Activated CD8-positive, alpha-beta memory T cell treated with anti-CD3 and anti-CD28 coated beads, Interleukin-2, amount 50 U/mL, for 4 hours (primary cell): ENCODE measurements around the gene SS18.
"Not testable (repeated sequence)": the region's sequence is repeated elsewhere in the genome, so short reads cannot be mapped to it uniquely, and the experiment has no call there.

ENCODE experiments used
- DNase-seq: peaks from one replicate; pipeline ENCODE4 v3.0.0-alpha.2; 2020

SS18 gene, protein sequence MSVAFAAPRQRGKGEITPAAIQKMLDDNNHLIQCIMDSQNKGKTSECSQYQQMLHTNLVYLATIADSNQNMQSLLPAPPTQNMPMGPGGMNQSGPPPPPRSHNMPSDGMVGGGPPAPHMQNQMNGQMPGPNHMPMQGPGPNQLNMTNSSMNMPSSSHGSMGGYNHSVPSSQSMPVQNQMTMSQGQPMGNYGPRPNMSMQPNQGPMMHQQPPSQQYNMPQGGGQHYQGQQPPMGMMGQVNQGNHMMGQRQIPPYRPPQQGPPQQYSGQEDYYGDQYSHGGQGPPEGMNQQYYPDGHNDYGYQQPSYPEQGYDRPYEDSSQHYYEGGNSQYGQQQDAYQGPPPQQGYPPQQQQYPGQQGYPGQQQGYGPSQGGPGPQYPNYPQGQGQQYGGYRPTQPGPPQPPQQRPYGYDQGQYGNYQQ

DNA sequence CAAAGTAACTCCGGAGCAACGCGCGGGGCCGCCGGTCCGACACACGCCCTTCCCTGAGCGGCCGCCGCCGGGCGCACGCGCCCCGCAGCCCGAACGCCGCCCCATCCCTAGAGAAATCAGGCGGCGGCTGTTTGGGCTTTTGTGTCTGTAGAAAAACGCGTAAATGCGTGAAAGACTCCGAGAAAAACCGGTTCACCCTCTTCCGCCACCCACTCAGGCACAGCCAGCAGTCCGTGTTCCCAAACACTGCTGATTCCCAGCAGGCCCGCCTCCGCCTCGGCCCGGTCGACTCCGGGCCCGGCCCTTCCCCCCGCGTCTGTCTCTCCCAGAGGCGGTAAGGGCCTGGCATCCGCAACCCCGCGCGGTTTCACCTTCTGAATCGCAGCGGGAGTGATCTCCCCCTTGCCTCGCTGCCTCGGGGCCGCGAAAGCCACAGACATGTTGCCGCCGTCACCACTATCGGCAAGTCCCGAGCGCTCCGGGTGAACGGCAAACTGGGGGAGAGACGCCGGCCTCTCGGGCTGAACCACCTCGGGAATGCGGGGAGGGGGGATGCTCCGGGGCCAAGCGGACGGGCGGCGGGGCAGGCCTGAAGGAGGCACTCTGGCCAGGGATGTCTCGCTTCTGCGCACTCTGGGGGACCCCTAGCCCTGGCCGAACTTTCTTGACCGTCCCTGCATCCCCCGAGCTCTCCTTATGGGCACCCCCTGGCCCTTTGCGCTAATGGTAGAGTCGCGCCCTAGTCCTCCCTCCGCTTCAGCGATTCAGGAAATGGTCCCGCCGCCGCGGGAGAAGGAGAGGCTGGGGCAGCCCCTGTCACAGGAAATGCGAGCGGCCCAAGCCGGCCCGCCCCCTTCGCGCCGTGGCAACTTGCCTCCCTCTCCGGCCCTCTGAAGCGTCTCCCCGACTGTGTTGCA is at the start of gene SS18:
Gene SS18 (minus strand): TSS at position 484 of the 917 bp plus-strand sequence. CDS start 44 bp downstream, at position 440.
- DNase-seq, result peak; percentile 87

DNA sequence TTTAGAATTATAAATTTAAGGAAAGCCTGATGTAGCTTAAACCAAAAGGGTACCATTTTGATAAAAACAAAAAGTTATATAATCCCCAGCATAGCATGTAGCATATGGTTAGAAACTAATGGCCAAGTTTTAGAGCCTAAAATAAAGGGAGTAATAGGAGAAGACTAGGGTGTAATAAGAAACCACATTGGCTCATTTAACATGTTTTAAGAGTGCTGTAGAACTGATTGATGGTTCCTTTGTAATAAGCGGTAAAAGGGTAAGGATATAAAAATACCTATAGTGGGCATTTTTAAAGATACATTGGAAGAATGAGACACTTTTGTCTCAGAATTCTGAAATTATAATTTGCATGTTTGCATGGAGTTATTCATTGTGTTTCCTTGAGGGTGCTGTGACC is 45.1 kb upstream of the SS18 start:
- no peak for DNase-seq

DNA sequence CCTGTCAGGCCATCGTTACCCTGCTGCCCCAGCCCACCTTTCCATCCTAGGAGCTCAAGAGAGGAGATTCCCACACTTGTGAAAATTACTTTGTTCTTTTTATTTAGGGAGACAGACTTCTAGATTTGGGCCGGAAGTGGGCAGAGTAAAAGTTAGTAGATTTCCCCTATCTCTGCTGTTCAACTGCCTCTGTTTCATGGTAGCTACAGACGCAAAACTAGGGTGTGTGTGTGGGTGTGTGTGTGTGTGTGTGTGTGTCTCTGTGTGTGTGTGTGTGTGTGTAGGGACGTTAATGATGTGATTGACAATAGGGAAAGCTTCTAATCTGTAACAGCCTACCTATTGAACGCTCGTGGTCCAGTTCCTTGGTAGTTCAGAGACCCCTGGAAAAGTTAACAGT is 43.7 kb upstream of the SS18 start:
- DNase-seq, result no peak

DNA sequence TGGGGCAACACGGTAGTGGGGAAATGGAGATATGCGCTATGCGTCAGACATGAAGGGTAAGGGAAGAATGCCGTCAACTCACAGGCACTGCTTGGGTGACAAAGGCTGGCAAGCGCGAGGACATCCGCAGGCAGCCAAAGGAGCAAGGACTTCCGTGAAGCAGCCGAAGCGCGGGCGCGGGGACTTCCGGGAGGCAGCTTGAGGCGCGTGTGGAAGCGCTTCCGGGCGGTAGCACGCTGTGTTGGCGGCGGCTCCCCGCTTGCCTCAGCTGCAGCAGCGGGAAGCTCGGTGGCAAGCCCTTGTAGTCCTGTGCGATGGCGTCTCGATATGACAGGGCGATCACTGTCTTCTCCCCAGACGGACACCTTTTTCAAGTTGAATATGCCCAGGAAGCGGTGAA is 43.2 kb upstream of the SS18 start, which contains the start of gene PSMA8:
Gene PSMA8 (plus strand): TSS at position 218 of the 400 bp plus-strand sequence. CDS start 97 bp downstream, at position 315.
- DNase-seq, result peak; percentile 64

DNA sequence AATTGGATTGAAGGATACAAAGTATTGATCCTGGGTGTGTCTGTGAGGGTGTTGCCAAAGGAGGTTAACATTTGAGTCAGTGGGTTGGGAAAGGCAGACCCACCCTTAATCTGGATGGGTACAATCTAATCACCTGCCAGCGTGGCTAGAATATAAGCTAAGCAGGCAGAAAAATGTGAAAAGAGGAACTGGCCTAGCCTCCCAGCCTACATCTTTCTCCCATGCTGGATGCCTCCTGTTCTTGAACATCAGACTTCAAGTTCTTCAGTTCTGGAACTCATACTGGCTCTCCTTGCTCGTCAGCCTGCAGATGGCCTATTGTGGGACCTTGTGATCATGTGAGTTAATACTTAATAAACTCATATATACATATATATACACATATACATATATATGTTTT is 37.8 kb upstream of the SS18 start:
- not testable (repeated sequence) for DNase-seq

DNA sequence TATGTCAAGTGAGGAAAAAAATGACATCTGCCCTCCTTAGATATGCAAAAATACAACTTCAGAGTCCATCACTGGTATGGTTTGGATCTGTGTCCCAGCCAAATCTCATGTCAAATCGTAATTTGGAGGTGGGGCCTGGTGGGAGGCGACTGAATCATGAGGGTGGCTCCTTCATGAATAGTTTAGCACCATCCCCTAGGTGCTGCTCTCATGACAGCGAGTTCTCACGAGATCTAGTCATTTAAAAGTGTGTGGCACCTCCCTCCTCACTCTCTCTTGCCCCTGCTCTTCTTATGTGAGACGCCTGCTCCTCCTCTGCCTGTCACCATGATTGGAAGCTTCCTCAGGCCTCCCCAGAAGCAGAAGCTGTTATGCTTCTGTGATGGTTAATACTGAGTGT is 37.4 kb upstream of the SS18 start:
- DNase-seq, result no peak

DNA sequence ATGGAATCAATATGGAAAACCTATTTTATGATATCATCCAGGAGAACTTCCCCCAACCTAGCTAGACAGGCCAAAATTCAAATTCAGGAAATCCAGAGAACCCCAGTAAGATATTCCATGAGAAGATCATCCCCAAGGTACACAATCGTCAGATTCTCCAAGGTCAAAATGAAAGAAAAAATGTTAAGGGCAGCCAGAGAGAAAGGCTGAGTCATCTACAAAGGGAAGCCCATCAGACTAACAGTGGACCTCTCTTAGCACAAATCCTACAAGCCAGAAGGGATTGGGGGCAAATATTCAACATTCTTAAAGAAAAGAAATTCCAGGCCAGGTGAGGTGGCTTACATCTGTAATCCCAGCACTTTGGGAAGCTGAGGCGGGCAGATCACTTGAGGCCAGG is 31.6 kb upstream of the SS18 start:
- DNase-seq, result not testable (repeated sequence)

DNA sequence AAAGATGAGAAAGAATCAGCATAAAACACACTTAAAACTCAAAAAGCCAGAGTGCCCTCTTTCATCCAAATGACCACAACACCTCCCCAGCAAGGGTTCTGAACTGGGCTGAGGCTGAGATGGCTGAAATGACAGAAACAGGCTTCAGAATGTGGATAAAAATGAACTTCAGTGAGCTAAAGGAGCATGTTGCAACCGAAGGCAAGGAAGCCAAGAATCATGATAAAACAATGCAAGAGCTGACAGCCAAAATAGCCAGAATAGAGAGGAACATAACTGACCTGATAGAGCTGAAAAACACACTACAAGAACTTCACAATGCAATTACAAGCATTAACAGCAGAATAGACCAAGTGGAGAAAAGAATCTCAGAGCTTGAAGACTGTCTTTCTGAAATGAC is 31.1 kb upstream of the SS18 start:
- DNase-seq, result no peak

DNA sequence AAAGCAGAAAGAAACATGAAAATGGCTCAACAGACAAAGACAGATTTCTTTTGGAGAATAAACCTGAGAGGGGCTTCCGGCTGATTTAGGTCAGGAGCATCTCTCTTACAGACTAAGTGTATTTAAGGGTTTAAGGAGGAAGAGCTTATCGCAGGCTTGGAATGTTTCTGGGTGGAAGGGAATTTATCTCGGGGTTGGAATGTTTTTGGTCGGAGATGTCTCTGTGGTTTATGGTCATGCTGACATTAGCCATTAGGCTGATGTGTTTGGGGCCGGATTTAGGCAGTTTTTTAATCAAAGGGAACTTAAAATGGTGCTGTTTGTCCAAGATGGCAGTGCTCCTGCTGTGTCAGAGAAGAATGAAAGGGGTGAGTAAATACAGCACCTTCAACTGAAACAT is 28.8 kb upstream of the SS18 start:
- no peak for DNase-seq

DNA sequence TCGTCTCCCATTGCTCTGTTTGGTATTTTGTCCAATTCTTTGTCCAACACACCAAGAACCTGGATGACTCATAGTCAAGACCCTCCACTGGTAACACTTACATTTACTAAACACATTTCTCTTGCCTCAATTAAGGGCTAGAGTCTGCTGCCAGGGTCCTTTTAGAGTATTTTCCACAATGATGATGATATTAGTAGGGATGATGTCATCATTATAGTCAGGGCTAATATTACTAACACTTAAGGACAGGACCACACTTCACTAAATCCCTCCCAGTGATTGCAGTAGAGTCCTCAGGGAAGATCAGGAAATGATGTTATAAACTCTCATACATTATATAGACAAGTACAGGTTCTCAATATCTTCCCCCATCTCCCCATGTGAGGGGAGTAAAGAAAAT is 13.6 kb upstream of the SS18 start:
- no peak for DNase-seq

DNA sequence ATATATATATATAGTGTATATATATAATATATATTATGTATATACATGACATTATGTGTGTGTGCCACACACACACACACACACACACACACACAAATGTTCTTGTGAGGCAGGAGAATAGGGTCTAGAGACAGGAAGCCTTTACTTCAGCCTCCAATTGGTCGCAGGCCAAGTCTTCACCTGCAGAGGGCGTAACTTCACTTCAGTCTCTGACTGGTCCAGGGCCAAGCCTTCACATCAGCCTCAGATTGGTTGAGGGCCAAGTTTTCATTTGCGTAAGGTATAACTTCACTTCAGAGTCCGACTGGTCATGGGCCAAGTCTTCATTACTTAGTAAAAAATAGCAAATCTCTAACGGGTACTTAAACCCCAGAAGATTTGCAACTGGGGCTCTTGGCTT is 13.2 kb upstream of the SS18 start:
- peak; percentile 32 for DNase-seq

DNA sequence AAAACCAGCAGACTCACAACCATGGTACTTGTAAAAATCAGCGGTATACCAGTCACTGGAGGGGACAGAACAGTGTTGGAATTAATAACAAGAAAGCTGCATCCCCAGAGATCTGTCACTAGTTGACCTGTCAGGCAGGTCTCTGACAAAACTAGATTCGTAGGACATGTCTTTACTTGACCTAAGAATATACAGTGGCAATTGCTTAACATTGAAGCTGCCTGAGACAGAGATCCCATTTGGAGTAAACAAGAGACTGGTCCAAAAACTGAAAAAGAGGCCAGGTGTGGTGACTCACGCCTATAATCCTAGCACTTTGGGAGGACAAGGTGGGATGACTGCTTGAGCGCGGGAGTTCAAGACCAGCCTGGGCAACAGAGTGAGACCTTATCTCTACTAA is 7.2 kb upstream of the SS18 start:
- DNase-seq, result no peak

DNA sequence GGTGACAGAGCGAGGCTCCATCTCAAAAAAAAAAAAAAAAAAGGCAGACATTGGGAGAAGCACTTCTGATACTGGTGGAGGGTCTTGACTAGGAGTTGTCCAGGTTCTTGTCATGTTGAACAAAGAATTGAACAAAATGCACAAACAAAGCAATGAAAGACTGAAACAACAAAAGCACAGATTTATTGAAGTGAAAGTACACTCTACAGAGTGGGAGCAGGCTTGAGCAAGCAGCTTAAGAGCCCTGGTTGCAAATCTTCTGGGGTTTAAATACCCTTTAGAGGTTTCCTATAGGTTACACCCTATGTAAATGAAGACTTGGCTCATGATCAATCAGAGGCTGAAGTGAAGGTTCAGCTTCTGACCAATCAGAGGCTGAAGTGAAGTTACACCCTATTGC is 6.4 kb upstream of the SS18 start:
- no peak for DNase-seq

DNA sequence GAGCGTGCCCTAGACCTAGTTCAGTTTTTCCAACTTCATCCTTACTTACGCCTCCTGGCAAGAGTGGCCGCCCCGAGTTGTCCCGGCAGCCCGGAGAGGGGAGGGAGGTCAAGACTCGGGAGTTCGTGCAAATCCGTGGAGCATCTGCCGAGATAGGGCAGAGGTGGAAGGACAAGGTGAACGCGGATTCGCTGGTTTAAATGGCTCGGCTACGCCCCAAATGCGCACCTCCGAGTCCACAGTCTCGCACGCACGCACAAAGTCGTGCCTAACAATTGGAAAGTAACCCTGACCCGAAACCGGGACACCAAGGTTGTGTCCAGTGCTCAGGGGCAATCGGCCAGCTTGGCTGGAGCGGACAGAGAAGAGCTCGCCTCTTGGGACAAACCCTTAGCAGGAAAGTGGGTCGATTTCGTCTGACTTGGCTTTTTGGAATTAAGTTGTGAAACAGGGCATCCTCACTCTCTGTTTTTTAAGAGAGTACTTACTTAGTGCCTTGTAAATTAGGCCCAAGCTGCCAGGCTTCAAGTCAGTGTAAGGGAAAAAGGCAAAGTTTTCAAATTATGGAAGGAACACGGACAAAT is 726 bp upstream of the SS18 start:
- no peak for DNase-seq

DNA sequence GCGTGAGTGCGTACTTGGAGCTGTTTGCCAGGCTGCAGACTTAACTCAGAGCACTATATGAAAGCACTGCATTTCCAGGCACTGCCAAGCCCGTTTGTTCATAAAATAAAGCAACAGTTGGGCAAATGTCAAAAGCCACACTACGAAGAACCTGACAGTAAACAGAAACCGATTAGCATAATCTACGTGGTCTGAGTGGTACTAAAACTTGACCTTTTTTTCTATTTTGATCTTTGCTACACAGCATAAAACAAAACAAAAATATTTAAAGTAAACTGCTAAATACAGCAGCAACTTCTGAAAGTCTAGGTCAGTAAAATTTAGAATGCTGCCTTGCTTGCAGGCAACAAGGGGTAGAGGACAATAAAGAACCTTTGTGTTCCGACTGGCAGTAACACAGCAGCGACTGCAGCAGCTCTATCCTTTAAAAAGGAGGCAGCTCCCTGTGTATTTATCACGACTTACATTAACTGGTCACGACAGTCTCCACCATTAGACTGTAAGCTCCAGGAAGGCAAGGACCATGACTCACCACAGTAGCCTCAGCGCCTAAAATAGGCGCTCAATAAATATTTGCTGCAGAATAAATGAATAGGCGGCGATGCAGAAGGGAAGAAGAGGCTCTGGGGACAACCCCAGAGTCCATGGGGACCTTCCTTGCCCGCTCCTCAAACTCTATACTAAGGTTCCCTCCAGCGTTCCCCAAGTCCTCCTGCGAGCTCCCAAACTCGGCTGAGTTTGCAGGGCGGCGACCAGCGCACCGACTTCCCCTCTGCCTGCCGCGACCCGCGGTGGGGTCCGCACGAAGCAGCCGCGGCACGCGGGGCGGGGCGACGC is 902 bp downstream of the SS18 start:
- no peak for DNase-seq

DNA sequence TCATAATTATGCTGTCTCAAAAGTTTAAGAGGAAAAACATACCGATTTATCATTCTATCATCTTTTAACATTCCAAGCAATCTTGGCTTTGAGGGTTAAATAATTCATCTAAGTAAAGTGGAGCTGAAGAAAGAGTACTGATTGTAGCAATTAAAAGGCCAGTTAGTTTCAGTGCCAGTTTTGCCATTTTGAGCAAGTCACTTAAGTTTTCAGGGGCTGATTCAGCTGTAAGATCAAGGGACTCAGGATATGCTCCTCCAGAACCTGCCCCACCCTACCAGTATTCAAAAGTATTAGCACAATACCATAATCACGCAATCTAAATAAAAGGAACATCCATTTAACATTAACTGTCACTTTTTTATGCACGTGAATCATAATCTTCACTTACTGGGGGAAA is 1.9 kb downstream of the SS18 start:
- no peak for DNase-seq

DNA sequence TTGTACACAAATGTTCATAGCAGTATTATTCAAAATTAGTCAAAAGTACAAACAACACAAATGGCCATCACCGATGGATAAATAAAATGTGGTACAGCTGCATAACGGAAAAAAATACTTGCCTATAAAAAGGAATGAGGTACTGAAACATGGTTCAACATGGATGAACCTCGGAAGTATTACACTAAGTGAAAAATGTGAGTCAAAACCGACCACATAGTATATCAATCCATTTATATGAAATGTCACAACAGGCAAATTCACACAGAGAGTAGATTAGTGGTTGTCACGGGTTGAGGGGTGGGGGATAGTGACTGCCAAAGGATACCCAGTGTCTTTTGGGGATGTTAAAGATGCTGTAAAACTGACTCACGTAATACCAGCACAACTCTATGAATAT is 3.5 kb downstream of the SS18 start:
- no peak for DNase-seq

DNA sequence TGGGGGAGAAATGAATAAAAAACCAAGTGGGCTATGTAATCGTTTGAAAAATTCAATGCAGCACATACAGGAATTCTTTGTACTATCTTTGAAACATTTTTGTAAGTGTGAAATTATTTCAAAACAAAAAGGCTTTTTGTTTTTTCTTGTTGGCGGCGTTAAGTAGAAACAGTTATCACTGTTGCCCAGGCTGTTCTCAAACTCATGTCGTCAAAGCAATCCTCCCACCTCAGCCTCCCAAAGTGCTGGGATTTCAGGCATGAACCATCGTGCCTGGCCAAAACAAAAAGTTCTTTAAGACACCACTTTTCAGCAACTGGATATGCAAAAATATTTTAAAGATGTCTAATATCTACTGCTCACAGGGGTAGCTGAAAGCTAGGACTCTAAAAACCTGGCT is 5.4 kb downstream of the SS18 start:
- DNase-seq, result no peak

DNA sequence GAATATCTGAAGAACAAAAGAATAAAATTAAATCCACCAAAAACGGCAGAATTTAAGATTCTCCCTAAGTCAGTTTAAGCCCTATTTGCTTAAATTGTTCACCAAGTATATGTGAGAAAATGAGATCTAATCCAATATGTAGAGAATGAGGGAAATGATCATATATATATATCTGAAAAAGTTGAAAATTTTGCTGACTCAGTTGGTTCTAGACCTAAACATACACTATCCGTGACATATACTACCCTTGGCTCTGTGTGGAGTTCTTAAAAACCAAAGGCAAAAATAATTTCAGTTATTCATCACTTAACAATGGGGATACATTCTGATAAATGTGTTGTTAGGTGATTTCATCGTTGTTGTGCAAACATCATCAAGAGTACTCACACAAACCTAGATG is 7.3 kb downstream of the SS18 start:
- DNase-seq, result no peak

DNA sequence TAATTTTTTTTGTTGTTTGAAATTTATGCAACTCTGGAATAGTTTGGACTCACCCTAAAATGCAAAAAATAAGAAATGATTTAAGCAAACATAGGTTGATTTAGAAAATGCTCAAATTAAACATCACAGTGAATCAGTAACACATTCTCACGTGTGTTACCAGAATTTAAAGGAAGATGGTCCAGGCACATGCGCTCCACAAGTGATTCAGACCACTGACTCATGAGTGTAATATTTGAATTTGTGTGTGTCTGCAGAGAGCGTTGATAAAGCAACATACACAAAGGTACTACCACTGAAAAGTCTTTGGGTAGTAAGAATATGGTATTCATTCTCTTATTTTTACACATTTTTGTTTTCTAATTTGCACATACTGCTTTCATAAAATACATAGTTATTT is 7.9 kb downstream of the SS18 start:
- DNase-seq, result no peak

DNA sequence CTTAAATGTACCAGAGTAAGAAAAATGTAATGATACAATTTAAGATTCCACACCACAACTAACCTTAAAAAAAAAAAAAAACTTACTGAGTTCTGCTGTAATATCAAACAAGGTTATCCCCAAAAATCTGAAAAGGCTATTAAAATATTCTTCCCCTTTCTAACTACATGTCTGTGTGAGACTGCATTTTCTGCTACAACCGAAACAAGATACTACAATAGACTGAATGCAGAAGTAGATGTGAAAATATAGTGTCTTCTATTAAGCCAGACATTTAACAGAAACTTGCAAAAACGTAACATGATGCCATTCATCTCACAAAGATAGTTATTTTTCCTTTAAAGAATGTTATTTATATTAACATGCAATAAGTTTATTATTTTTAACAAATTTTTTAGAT is 16.2 kb downstream of the SS18 start:
- no peak for DNase-seq

DNA sequence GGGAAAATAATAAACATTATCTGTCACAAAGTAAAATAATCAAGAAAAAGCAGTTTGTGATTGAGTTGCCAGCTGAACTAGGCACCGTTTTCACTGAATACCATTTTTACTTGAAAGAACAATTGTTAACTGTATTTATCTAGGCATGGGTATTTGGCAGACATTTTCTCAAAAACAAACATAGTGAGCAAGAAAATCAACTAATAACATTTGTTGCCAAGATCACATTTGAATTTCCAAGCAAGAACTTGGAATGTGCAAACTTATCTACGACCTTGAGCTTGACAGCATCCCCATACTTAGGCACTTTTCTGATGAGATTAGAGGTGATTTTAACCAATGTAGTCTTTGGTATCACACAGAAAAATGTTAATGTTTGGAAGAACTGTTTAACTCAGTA is 16.7 kb downstream of the SS18 start:
- DNase-seq, result no peak

DNA sequence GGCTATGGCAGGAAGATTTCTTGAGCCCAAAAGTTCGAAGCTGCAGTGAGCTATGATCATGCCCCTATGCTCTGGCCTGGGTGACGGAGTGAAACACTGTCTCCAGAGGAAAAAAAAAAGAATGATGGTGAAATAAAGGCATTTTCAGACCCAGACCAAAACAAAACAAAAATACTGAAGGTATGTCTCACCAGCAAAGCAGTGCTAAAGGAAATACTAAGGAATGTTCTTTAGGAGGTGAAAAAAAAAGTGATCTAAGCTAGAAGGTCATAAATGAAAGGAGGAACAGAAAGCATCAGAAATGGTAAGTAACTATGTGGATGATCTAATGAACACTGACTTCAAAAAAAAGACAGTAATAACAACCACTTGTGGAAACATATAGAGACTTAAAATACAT is 18.7 kb downstream of the SS18 start:
- DNase-seq, result no peak
